Aorta (tissue), 5 donors: Measurements from ENCODE around the gene PDXP. TPM values are rescaled to one million over a fixed set of nuclear protein-coding genes. Genes with fewer than 3 reads are reported as not detected.
A peak's percentile ranks its signal among the peaks of the same experiment; 100 is the strongest.

Experiments
- ATAC-seq: fragments of 200-7000 bp; cut with Tn5 transposase; one replicate; pipeline ENCODE4 v1.9.1; 2022; ENCODE audit warnings: moderate library complexity; ENCODE audit not compliant: low FRiP score
- DNase-seq, 2 donors: peaks; one replicate each; pipeline ENCODE4 v3.0.0-alpha.2; 2020
- H3K27ac ChIP-seq, 2 donors: one replicate each; pipeline ENCODE4 v1.5.1; 2013; ENCODE audit warnings: low read length in 2 of 2, mild to moderate bottlenecking in 2 of 2, moderate library complexity in 2 of 2, control low read depth in 1 of 2, inconsistent platforms in 1 of 2, low read depth in 1 of 2
- H3K27me3 ChIP-seq, 2 donors: one replicate each; pipeline ENCODE4 v1.6.1; 2013; ENCODE audit warnings: control low read depth in 1 of 2, low read length in 1 of 2, mild to moderate bottlenecking in 1 of 2, moderate library complexity in 1 of 2; ENCODE audit not compliant: insufficient read depth in 2 of 2, control insufficient read depth in 1 of 2
- H3K36me3 ChIP-seq, 2 donors: one replicate each; pipeline ENCODE4 v1.6.1; 2013; ENCODE audit warnings: control low read depth in 1 of 2, low read length in 1 of 2, mild to moderate bottlenecking in 1 of 2; ENCODE audit not compliant: insufficient read depth in 2 of 2, control insufficient read depth in 1 of 2
- H3K4me1 ChIP-seq, 2 donors: one replicate each; pipeline ENCODE4 v1.6.1; 2013; ENCODE audit warnings: low read length in 2 of 2, control low read depth in 1 of 2, mild to moderate bottlenecking in 1 of 2, moderate library complexity in 1 of 2; ENCODE audit not compliant: insufficient read depth in 2 of 2, control insufficient read depth in 1 of 2
- H3K4me3 ChIP-seq, 2 donors: one replicate each; pipeline ENCODE4 v1.5.1; 2013; ENCODE audit warnings: low read length in 2 of 2, control low read depth in 1 of 2, mild to moderate bottlenecking in 1 of 2
- H3K9me3 ChIP-seq: one replicate; pipeline ENCODE4 v1.6.1; 2013; ENCODE audit warnings: mild to moderate bottlenecking, low read length; ENCODE audit not compliant: control insufficient read depth
- WGBS, 2 donors: extraction: QIAGEN DNeasy Blood & Tissue Kit; methylation state at CpG; one replicate each; pipeline ENCODE4 v1.1.7; 2013; 5-methylcytosine and 5-hydroxymethylcytosine counted together
- intact Hi-C, 2 donors: fragments of 100-400 bp; cut with DNase I; formaldehyde crosslinking; loops; one replicate each; pipeline versions ENCODE4 v1.14.2 to v1.15.0; 2022
- polyA plus RNA-seq, 2 donors: library from polyadenylated mRNA; stranded (reverse); fragments of 200-250 nt; gene quantifications; one replicate each; pipeline ENCODE4 v1.2.3, GENCODE V29; 2013
- total RNA-seq, 2 donors: library from RNA; stranded (reverse); fragmentation: NEBNext Ultra II Directional; extraction: Animal tissue kit (Norgen Biotek cat#: 25700); gene quantifications; one replicate each; pipeline ENCODE4 v1.2.1, GENCODE V29; 2021
- donor health status: healthy with polysubstance abuse.
- donor health status: Bipolar disorder and iron deficiency.
- donor health status: DM: no; HTN: no; CAD: no.
- donor health status: DM: no; HTN: no; CAD: no.
- donor health status: DM: yes; HTN: yes; CAD: no.

PDXP gene
- total and polyA plus RNA-seq, 4 donors: 4.0 to 16.2 (median 5.1) TPM

- WGBS, 2 donors: 98 to 100% methylated on average over 3 of the region's 3 CpGs
- Histone ChIP-seq H3K4me1 (no peaks in the 10 kb centered on the region), H3K9me3 (no peaks in the 10 kb centered on the region), H3K27ac (no peak overlapping the region), H3K36me3 (no peaks in the 10 kb centered on the region), H3K4me3 (no peak overlapping the region), H3K27me3 (no peaks in the 10 kb centered on the region)
- DNase-seq (no peak), ATAC-seq (no peak)
- intact Hi-C loops: no loop called here
Observed at GRCh38 chr22:37705205-37705604, 46.7 kb downstream of the PDXP start.

GRCh38 chr22:37708580-37709444, 50.3 kb downstream of the PDXP start:
- Histone ChIP-seq H3K36me3 (no peaks in the 10 kb centered on the region), H3K4me1 (no peaks in the 10 kb centered on the region), H3K27me3 (no peaks in the 10 kb centered on the region), H3K27ac (no peak overlapping the region), H3K9me3 (no peaks in the 10 kb centered on the region), H3K4me3 (no peak overlapping the region)
- 92 to 94% methylated on average over 24 to 25 of the region's 25 CpGs for WGBS, 2 donors
- intact Hi-C loops: no loop called here
- DNase-seq (peak in 1 of 2 donors; percentile 77), ATAC-seq (no peak)

GRCh38 chr22:37709445-37709765, 50.9 kb downstream of the PDXP start:
- ATAC-seq: no peak
- H3K27me3 ChIP-seq: no peaks in the 10 kb centered on the region
- no peak overlapping the region for H3K4me3 ChIP-seq
- DNase-seq: no peak
- no peaks in the 10 kb centered on the region for H3K4me1 ChIP-seq
- no peaks in the 10 kb centered on the region for H3K36me3 ChIP-seq
- no peak overlapping the region for H3K27ac ChIP-seq
- H3K9me3 ChIP-seq: no peaks in the 10 kb centered on the region
- intact Hi-C loops: no loop called here
- 96% methylated on average over 15 of the region's 15 CpGs for WGBS, 2 donors

- intact Hi-C loops: no loop called here
- DNase-seq (no peak), ATAC-seq (no peak)
- WGBS, 2 donors: 94% methylated on average over 3 of the region's 3 CpGs
- Histone ChIP-seq H3K9me3 (no peaks in the 10 kb centered on the region), H3K4me3 (no peak overlapping the region), H3K36me3 (no peaks in the 10 kb centered on the region), H3K4me1 (no peaks in the 10 kb centered on the region), H3K27me3 (no peaks in the 10 kb centered on the region), H3K27ac (no peak overlapping the region)
Observed at GRCh38 chr22:37710675-37711074, 52.2 kb downstream of the PDXP start.

GRCh38 chr22:37711490-37711889, 53.0 kb downstream of the PDXP start:
- DNase-seq (no peak), ATAC-seq (no peak)
- H3K27me3 ChIP-seq: no peaks in the 10 kb centered on the region
- intact Hi-C loops: no loop called here
- no peaks in the 10 kb centered on the region for H3K9me3 ChIP-seq
- WGBS, 2 donors: 89 to 92% methylated on average over 10 of the region's 10 CpGs
- no peak overlapping the region for H3K4me3 ChIP-seq
- no peaks in the 10 kb centered on the region for H3K4me1 ChIP-seq
- no peak overlapping the region for H3K27ac ChIP-seq
- no peaks in the 10 kb centered on the region for H3K36me3 ChIP-seq

- DNase-seq: no peak
- Histone ChIP-seq H3K9me3 (no peaks in the 10 kb centered on the region), H3K36me3 (no peaks in the 10 kb centered on the region), H3K4me1 (no peaks in the 10 kb centered on the region), H3K4me3 (no peak overlapping the region), H3K27me3 (no peaks in the 10 kb centered on the region), H3K27ac (no peak overlapping the region)
- intact Hi-C loops: no loop called here
- 96 to 97% methylated on average over 7 of the region's 7 CpGs for WGBS, 2 donors
- ATAC-seq: no peak
Observed at GRCh38 chr22:37713761-37714160, 55.2 kb downstream of the PDXP start.

- no peaks in the 10 kb centered on the region for H3K27me3 ChIP-seq
- H3K36me3 ChIP-seq: no peaks in the 10 kb centered on the region
- H3K4me1 ChIP-seq: no peaks in the 10 kb centered on the region
- 86 to 90% methylated on average over 2 of the region's 2 CpGs for WGBS, 2 donors
- no peak overlapping the region for H3K4me3 ChIP-seq
- no peak for ATAC-seq
- H3K27ac ChIP-seq: no peak overlapping the region
- DNase-seq: no peak
- H3K9me3 ChIP-seq: no peaks in the 10 kb centered on the region
- intact Hi-C loops: no loop called here
Observed at GRCh38 chr22:37714634-37715033, 56.1 kb downstream of the PDXP start.

GRCh38 chr22:37715760-37716159, 57.2 kb downstream of the PDXP start:
- intact Hi-C loops: no loop called here
- no peaks in the 10 kb centered on the region for H3K36me3 ChIP-seq
- no peaks in the 10 kb centered on the region for H3K4me1 ChIP-seq
- no peaks in the 10 kb centered on the region for H3K9me3 ChIP-seq
- no peaks in the 10 kb centered on the region for H3K27me3 ChIP-seq
- DNase-seq (no peak), ATAC-seq (no peak)
- no peak overlapping the region for H3K27ac ChIP-seq
- H3K4me3 ChIP-seq: no peak overlapping the region
- WGBS, 2 donors: 92 to 94% methylated on average over 7 of the region's 7 CpGs
